CD4-positive, CD25-positive, alpha-beta regulatory T cell (primary cell): ENCODE results near the gene LTB4R2. TPM values are rescaled to one million over a fixed set of nuclear protein-coding genes. Genes with fewer than 3 reads are reported as not detected.

ENCODE experiments used
- ATAC-seq, 2 donors: fragments of 150-1000 bp; cut with Tn5 transposase; one replicate each; pipeline ENCODE4 v1.10.0; 2021; ENCODE audit warnings: low read depth in 2 of 2, moderate number of reproducible peaks in 2 of 2, moderate library complexity in 1 of 2
- DNase-seq, 3 donors: peaks; one replicate each; pipeline versions ENCODE4 v3.0.0 to v3.0.0-alpha.2; 2012 to 2022; ENCODE audit warnings: mixed read lengths in 1 of 3
- H3K27ac ChIP-seq: one replicate; pipeline ENCODE4 v1.7.0; 2013; ENCODE audit warnings: mild to moderate bottlenecking, low read length; ENCODE audit not compliant: insufficient read depth, poor library complexity, severe bottlenecking
- H3K27me3 ChIP-seq: one replicate; pipeline ENCODE4 v1.7.0; 2013; ENCODE audit warnings: low read length; ENCODE audit not compliant: control insufficient read depth, insufficient read depth
- H3K36me3 ChIP-seq: one replicate; pipeline ENCODE4 v1.7.0; 2013; ENCODE audit warnings: mild to moderate bottlenecking, low read length, moderate library complexity; ENCODE audit not compliant: control insufficient read depth, insufficient read depth
- H3K4me1 ChIP-seq: 2 replicates; pipeline ENCODE4 v1.7.0; 2013; ENCODE audit warnings: mild to moderate bottlenecking, low read length; ENCODE audit not compliant: insufficient read depth, control insufficient read depth, poor library complexity, severe bottlenecking
- H3K4me3 ChIP-seq: one replicate; pipeline ENCODE4 v1.7.0; 2013; ENCODE audit warnings: low read depth, mild to moderate bottlenecking, low read length, moderate library complexity
- H3K9me3 ChIP-seq, 2 experiments: 1 replicate in 1 of 2; 2 replicates in 1 of 2; pipeline ENCODE4 v1.7.0; 2013; ENCODE audit warnings: low read length in 2 of 2, mild to moderate bottlenecking in 1 of 2, moderate library complexity in 1 of 2; ENCODE audit not compliant: control insufficient read depth in 2 of 2
- H3K27ac Mint-ChIP-seq, 3 donors: one replicate each; pipeline ENCODE4 v1.8.0; 2020 to 2022; ENCODE audit warnings: mild to moderate bottlenecking in 3 of 3, mixed read lengths in 3 of 3, moderate library complexity in 2 of 3
- H3K27me3 Mint-ChIP-seq: one replicate; pipeline ENCODE4 v1.8.0; 2022; ENCODE audit warnings: mild to moderate bottlenecking, mixed read lengths
- H3K36me3 Mint-ChIP-seq: one replicate; pipeline ENCODE4 v1.8.0; 2020; ENCODE audit warnings: mixed read lengths
- H3K4me1 Mint-ChIP-seq, 4 donors: one replicate each; pipeline ENCODE4 v1.8.0; 2020 to 2022; ENCODE audit warnings: mixed read lengths in 4 of 4, mild to moderate bottlenecking in 1 of 4
- H3K4me3 Mint-ChIP-seq, 4 donors: one replicate each; pipeline ENCODE4 v1.8.0; 2020 to 2022; ENCODE audit warnings: mild to moderate bottlenecking in 4 of 4, mixed read lengths in 4 of 4, moderate library complexity in 3 of 4
- H3K9me3 Mint-ChIP-seq, 7 donors: one replicate each; pipeline ENCODE4 v1.8.0; 2020 to 2022; ENCODE audit warnings: mixed read lengths in 7 of 7, mild to moderate bottlenecking in 3 of 7, moderate library complexity in 2 of 7
- polyA plus RNA-seq, 4 donors: library from polyadenylated mRNA; unstranded; fragments of 300-500 nt; fragmentation: Illumina TruSeq; gene quantifications; one replicate each; pipeline ENCODE4 v1.2.3, GENCODE V29; 2021
- total RNA-seq: library from RNA; stranded (reverse); gene quantifications from one replicate; pipeline ENCODE4 v1.2.3, GENCODE V29; 2022

Gene LTB4R2
- total and polyA plus RNA-seq, 5 donors from 2014 or later: 1.00 to 18.1 (median 1.8) TPM

GRCh38 chr14:24313913-24314312, 4.0 kb downstream of the LTB4R2 start:
- Histone ChIP-seq H3K4me1 (peaks cover 57% of the 10 kb centered on the region), H3K27me3 (no peaks in the 10 kb centered on the region), H3K36me3 (no peaks in the 10 kb centered on the region), H3K9me3 (no peaks in the 10 kb centered on the region), H3K27ac (no peak overlapping the region), H3K4me3 (peak overlapping the region; percentile 21)
- Mint-ChIP-seq H3K27me3 (no peaks in the 10 kb centered on the region), H3K9me3 (no peaks in the 10 kb centered on the region), H3K4me3 (peak overlapping the region; percentile 72 to 86 (median 84)), H3K4me1 (peaks cover 20 to 60% (median 45%) of the 10 kb centered on the region in 4 donors), H3K36me3 (no peaks in the 10 kb centered on the region), H3K27ac (peak overlapping the region; percentile 78 to 90 (median 81))
- DNase-seq: no peak
- no peak for ATAC-seq

GRCh38 chr14:24314377-24315193, 4.6 kb downstream of the LTB4R2 start:
- H3K27me3 Mint-ChIP-seq: peaks cover 4% of the 10 kb centered on the region
- DNase-seq (peak in 1 of 3 donors; percentile 16), ATAC-seq (no peak)
- H3K27ac ChIP-seq: no peak overlapping the region
- peak overlapping the region; percentile 21 for H3K4me3 ChIP-seq
- H3K36me3 ChIP-seq: no peaks in the 10 kb centered on the region
- H3K27me3 ChIP-seq: no peaks in the 10 kb centered on the region
- H3K9me3 ChIP-seq: no peaks in the 10 kb centered on the region
- peak overlapping the region; percentile 81 to 90 (median 90) for H3K27ac Mint-ChIP-seq
- peaks cover 51% of the 10 kb centered on the region for H3K4me1 ChIP-seq
- H3K4me3 Mint-ChIP-seq: peak overlapping the region in 3 of 4 donors; percentile 72 to 86 (median 81)
- peaks cover 16 to 54% (median 39%) of the 10 kb centered on the region in 4 donors for H3K4me1 Mint-ChIP-seq
- no peaks in the 10 kb centered on the region for H3K9me3 Mint-ChIP-seq
- H3K36me3 Mint-ChIP-seq: no peaks in the 10 kb centered on the region

GRCh38 chr14:24315243-24315806, 5.4 kb downstream of the LTB4R2 start:
- H3K27me3 ChIP-seq: no peaks in the 10 kb centered on the region
- H3K4me1 ChIP-seq: peaks cover 44% of the 10 kb centered on the region
- peaks cover 16 to 46% (median 39%) of the 10 kb centered on the region in 4 donors for H3K4me1 Mint-ChIP-seq
- no peak for ATAC-seq
- H3K27ac Mint-ChIP-seq: peak overlapping the region in 2 of 3 donors; percentile 59 to 90
- H3K27me3 Mint-ChIP-seq: peaks cover 7% of the 10 kb centered on the region
- no peaks in the 10 kb centered on the region for H3K9me3 Mint-ChIP-seq
- H3K36me3 ChIP-seq: no peaks in the 10 kb centered on the region
- no peak for DNase-seq
- H3K4me3 Mint-ChIP-seq: peak overlapping the region in 2 of 4 donors; percentile 82 to 86
- no peak overlapping the region for H3K4me3 ChIP-seq
- no peak overlapping the region for H3K27ac ChIP-seq
- no peaks in the 10 kb centered on the region for H3K36me3 Mint-ChIP-seq
- no peaks in the 10 kb centered on the region for H3K9me3 ChIP-seq

GRCh38 chr14:24315807-24316596, 6.1 kb downstream of the LTB4R2 start:
- no peak for ATAC-seq
- Histone ChIP-seq H3K36me3 (no peaks in the 10 kb centered on the region), H3K27me3 (no peaks in the 10 kb centered on the region), H3K4me3 (no peak overlapping the region), H3K4me1 (peaks cover 38% of the 10 kb centered on the region), H3K27ac (no peak overlapping the region), H3K9me3 (no peaks in the 10 kb centered on the region)
- peak overlapping the region; percentile 59 to 91 (median 90) for H3K27ac Mint-ChIP-seq
- H3K4me3 Mint-ChIP-seq: peak overlapping the region in 2 of 4 donors; percentile 82 to 86
- no peak for DNase-seq
- peaks cover 7% of the 10 kb centered on the region for H3K27me3 Mint-ChIP-seq
- H3K4me1 Mint-ChIP-seq: peaks cover 16 to 44% (median 39%) of the 10 kb centered on the region in 4 donors
- H3K36me3 Mint-ChIP-seq: no peaks in the 10 kb centered on the region
- no peaks in the 10 kb centered on the region for H3K9me3 Mint-ChIP-seq

GRCh38 chr14:24316597-24316950, 6.6 kb downstream of the LTB4R2 start:
- Histone ChIP-seq H3K27me3 (no peaks in the 10 kb centered on the region), H3K9me3 (no peaks in the 10 kb centered on the region), H3K36me3 (no peaks in the 10 kb centered on the region), H3K4me1 (peaks cover 33% of the 10 kb centered on the region), H3K27ac (no peak overlapping the region), H3K4me3 (no peak overlapping the region)
- Mint-ChIP-seq H3K36me3 (no peaks in the 10 kb centered on the region), H3K4me3 (peak overlapping the region in 1 of 4 donors; percentile 41), H3K4me1 (peaks cover 16 to 41% (median 38%) of the 10 kb centered on the region in 4 donors), H3K27ac (no peak overlapping the region), H3K27me3 (peaks cover 7% of the 10 kb centered on the region), H3K9me3 (no peaks in the 10 kb centered on the region)
- ATAC-seq (no peak), DNase-seq (no peak)

- Histone ChIP-seq H3K4me3 (no peak overlapping the region), H3K9me3 (no peaks in the 10 kb centered on the region), H3K27ac (no peak overlapping the region), H3K4me1 (peaks cover 25% of the 10 kb centered on the region), H3K36me3 (no peaks in the 10 kb centered on the region), H3K27me3 (no peaks in the 10 kb centered on the region)
- no peak for DNase-seq
- Mint-ChIP-seq H3K4me3 (peak overlapping the region in 2 of 4 donors; percentile 29 to 41), H3K4me1 (peaks cover 11 to 34% (median 31%) of the 10 kb centered on the region in 4 donors), H3K36me3 (no peaks in the 10 kb centered on the region), H3K27me3 (peaks cover 7% of the 10 kb centered on the region), H3K9me3 (no peaks in the 10 kb centered on the region), H3K27ac (peak overlapping the region in 2 of 3 donors; percentile 54 to 76)
- ATAC-seq: no peak
Measured at GRCh38 chr14:24317141-24317928, 7.4 kb downstream of the LTB4R2 start.
